Neural progenitor cell (in vitro differentiated cells): Measurements from ENCODE around the gene DCDC2. TPM values are rescaled to one million over a fixed set of nuclear protein-coding genes. Genes with fewer than 3 reads are reported as not detected.

Source experiments
- DNase-seq: peaks from one replicate; pipeline ENCODE4 v3.0.0-alpha.2; 2016; ENCODE audit warnings: low spot score
- H2AFZ ChIP-seq: fragments of 200-600 bp; sonication (generic); replicated peaks from 2 replicates; pipeline ENCODE4 v1.6.1; 2016; ENCODE audit warnings: antibody characterized with exemption
- H3F3A ChIP-seq: fragments of 200-600 bp; sonication (generic); 2 replicates; pipeline ENCODE4 v1.6.1; 2016; ENCODE audit warnings: antibody characterized with exemption, low read depth
- H3K27ac ChIP-seq: fragments of 200-600 bp; sonication (generic); 2 replicates; pipeline ENCODE4 v1.5.1; 2016; ENCODE audit warnings: mild to moderate bottlenecking
- H3K27me3 ChIP-seq: fragments of 200-600 bp; sonication (generic); 2 replicates; pipeline ENCODE4 v1.6.1; 2016; ENCODE audit warnings: mild to moderate bottlenecking, moderate library complexity
- H3K36me3 ChIP-seq: fragments of 200-600 bp; sonication (generic); 2 replicates; pipeline ENCODE4 v1.5.1; 2016
- H3K4me1 ChIP-seq: fragments of 200-600 bp; sonication (generic); 2 replicates; pipeline ENCODE4 v1.6.1; 2016; ENCODE audit warnings: mixed run types
- H3K4me2 ChIP-seq: fragments of 200-600 bp; sonication (generic); 2 replicates; pipeline ENCODE4 v1.6.1; 2016
- H3K4me3 ChIP-seq: fragments of 200-600 bp; sonication (generic); 2 replicates; pipeline ENCODE4 v1.5.1; 2016
- H3K79me2 ChIP-seq: fragments of 200-600 bp; sonication (generic); 2 replicates; pipeline ENCODE4 v1.6.1; 2016; ENCODE audit warnings: low read depth
- H3K9ac ChIP-seq: fragments of 200-600 bp; sonication (generic); 2 replicates; pipeline ENCODE4 v1.6.1; 2016
- H3K9me3 ChIP-seq: fragments of 200-600 bp; sonication (generic); 2 replicates; pipeline ENCODE4 v1.5.1; 2016; ENCODE audit warnings: low read depth
- H4K20me1 ChIP-seq: fragments of 200-600 bp; sonication (generic); 2 replicates; pipeline ENCODE4 v1.6.1; 2016; ENCODE audit warnings: low read depth
- H3K27ac Mint-ChIP-seq: 3 replicates; pipeline ENCODE4 v1.8.0; 2021; ENCODE audit warnings: mixed read lengths
- H3K27me3 Mint-ChIP-seq: 2 replicates; pipeline ENCODE4 v1.8.0; 2022; ENCODE audit warnings: low read depth, mild to moderate bottlenecking, inconsistent platforms, moderate library complexity, mixed read lengths; ENCODE audit not compliant: insufficient read depth
- H3K36me3 Mint-ChIP-seq: 3 replicates; pipeline ENCODE4 v1.8.0; 2021; ENCODE audit warnings: mixed read lengths
- H3K4me1 Mint-ChIP-seq: 3 replicates; pipeline ENCODE4 v1.8.0; 2021; ENCODE audit warnings: mixed read lengths
- H3K4me3 Mint-ChIP-seq: 3 replicates; pipeline ENCODE4 v1.8.0; 2021; ENCODE audit warnings: mild to moderate bottlenecking, moderate library complexity, mixed read lengths
- H3K9me3 Mint-ChIP-seq: 3 replicates; pipeline ENCODE4 v1.8.0; 2020; ENCODE audit warnings: mixed read lengths
- EZH2 ChIP-seq: fragments of 200-600 bp; sonication (generic); IDR thresholded peaks from 2 replicates; pipeline ENCODE4 v1.6.1; 2017; ENCODE audit warnings: antibody characterized with exemption, mild to moderate bottlenecking, moderate library complexity
- EZH2phosphoT487 ChIP-seq: fragments of 200-600 bp; sonication (generic); IDR thresholded peaks from 2 replicates; pipeline ENCODE4 v1.6.1; 2017; ENCODE audit warnings: antibody characterized with exemption
- total RNA-seq: library from RNA; depleted of rRNA; stranded (reverse); fragments of >200 nt; gene quantifications from 2 replicates; pipeline ENCODE4 v1.2.3, GENCODE V29; 2015; ENCODE audit warnings: low replicate concordance
- TF ChIP-seq, protein P1 (sequence below): fragments of 200-600 bp; sonication (generic); IDR thresholded peaks from 2 replicates; pipeline ENCODE4 v1.5.1; 2017; ENCODE audit warnings: antibody characterized with exemption, mild to moderate bottlenecking

Gene DCDC2
- total RNA-seq = not detected in 2 replicates

DNA sequence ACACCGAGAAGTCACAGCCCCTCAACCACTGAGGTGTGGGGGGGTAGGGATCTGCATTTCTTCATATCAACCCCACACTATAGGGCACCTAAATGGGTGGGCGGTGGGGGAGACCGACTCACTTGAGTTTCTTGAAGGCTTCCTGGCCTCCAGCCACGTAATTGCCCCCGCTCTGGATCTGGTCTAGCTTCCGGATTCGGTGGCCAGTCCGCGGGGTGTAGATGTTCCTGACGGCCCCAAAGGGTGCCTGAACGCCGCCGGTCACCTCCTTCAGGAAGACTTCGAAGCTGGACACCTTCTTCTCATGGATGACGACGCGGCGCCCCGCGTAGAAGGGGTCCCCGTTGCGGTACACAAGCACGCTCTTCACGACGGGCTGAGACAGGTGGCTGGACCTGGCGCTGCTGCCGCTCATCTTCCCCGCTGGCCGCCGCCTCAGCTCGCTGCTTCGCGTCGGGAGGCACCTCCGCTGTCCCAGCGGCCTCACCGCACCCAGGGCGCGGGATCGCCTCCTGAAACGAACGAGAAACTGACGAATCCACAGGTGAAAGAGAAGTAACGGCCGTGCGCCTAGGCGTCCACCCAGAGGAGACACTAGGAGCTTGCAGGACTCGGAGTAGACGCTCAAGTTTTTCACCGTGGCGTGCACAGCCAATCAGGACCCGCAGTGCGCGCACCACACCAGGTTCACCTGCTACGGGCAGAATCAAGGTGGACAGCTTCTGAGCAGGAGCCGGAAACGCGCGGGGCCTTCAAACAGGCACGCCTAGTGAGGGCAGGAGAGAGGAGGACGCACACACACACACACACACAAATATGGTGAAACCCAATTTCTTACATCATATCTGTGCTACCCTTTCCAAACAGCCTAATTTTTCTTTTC, at the start of gene DCDC2:
Gene DCDC2, minus strand, starts transcription at position 724 of the 883 bp plus-strand sequence. Its CDS starts 309 bp downstream, at position 415.
- Mint-ChIP-seq H3K9me3 (peaks cover 3% of the 10 kb centered on the region), H3K27ac (no peak within 1 kb of the TSS), H3K4me1 (peaks cover 12% of the 10 kb centered on the region), H3K36me3 (no peaks in the 10 kb centered on the region), H3K27me3 (peaks cover 3% of the 10 kb centered on the region), H3K4me3 (peak within 1 kb of the TSS; percentile 66)
- H3K9me3 ChIP-seq = no peaks in the 10 kb centered on the region
- H3K27ac ChIP-seq = no peak within 1 kb of the TSS
- H3K79me2 ChIP-seq = no peaks in the 10 kb centered on the region
- no peaks in the 10 kb centered on the region for H3K36me3 ChIP-seq
- no peak within 1 kb of the TSS for H3K4me2 ChIP-seq
- DNase-seq = peak; percentile 6
- H3F3A ChIP-seq = peaks cover 18% of the 10 kb centered on the region
- peaks cover 6% of the 10 kb centered on the region for H3K4me1 ChIP-seq
- TF ChIP-seq, protein P1, sequence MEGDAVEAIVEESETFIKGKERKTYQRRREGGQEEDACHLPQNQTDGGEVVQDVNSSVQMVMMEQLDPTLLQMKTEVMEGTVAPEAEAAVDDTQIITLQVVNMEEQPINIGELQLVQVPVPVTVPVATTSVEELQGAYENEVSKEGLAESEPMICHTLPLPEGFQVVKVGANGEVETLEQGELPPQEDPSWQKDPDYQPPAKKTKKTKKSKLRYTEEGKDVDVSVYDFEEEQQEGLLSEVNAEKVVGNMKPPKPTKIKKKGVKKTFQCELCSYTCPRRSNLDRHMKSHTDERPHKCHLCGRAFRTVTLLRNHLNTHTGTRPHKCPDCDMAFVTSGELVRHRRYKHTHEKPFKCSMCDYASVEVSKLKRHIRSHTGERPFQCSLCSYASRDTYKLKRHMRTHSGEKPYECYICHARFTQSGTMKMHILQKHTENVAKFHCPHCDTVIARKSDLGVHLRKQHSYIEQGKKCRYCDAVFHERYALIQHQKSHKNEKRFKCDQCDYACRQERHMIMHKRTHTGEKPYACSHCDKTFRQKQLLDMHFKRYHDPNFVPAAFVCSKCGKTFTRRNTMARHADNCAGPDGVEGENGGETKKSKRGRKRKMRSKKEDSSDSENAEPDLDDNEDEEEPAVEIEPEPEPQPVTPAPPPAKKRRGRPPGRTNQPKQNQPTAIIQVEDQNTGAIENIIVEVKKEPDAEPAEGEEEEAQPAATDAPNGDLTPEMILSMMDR = no peak
- TF ChIP-seq EZH2 (no peak), EZH2phosphoT487 (no peak)
- H2AFZ ChIP-seq = no peak within 1 kb of the TSS
- H3K27me3 ChIP-seq = no peaks in the 10 kb centered on the region
- no peak within 1 kb of the TSS for H3K9ac ChIP-seq
- no peak within 1 kb of the TSS for H3K4me3 ChIP-seq
- H4K20me1 ChIP-seq = no peaks in the 10 kb centered on the region

DNA sequence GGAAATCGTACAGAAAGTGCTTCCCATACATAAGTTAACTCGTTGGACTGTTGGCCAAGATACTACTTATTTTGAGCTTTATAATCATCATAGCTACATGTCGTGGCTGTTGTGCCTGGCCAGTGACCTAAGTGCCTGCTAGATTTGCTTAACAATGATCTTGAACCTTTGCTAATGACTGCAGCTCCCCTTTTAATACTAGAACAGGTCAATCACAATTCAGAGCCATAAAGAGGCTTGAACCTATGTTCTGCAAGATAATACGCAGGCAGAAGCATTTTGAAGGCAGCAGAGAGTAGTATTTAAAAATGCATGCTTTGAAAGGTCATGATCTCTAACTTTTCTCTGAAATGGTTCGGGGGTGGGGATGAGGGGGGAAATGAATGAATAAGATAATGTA, 47.4 kb upstream of the DCDC2 start:
- peaks cover 9% of the 10 kb centered on the region for H4K20me1 ChIP-seq
- H3K4me2 ChIP-seq = no peak overlapping the region
- Mint-ChIP-seq H3K4me3 (no peak overlapping the region), H3K9me3 (no peaks in the 10 kb centered on the region), H3K27ac (no peak overlapping the region), H3K4me1 (peaks cover 23% of the 10 kb centered on the region), H3K27me3 (peaks cover 5% of the 10 kb centered on the region), H3K36me3 (peaks cover 6% of the 10 kb centered on the region)
- DNase-seq = no peak
- no peak for TF ChIP-seq EZH2phosphoT487
- TF ChIP-seq, protein P1 = no peak
- no peak for TF ChIP-seq EZH2
- H3K4me1 ChIP-seq = peaks cover 17% of the 10 kb centered on the region
- H3K9ac ChIP-seq = no peak overlapping the region
- peaks cover under 1% of the 10 kb centered on the region for H3K27me3 ChIP-seq
- H3K4me3 ChIP-seq = no peak overlapping the region
- no peaks in the 10 kb centered on the region for H3K9me3 ChIP-seq
- no peak overlapping the region for H3K27ac ChIP-seq
- no peak overlapping the region for H2AFZ ChIP-seq
- peaks cover 11% of the 10 kb centered on the region for H3K36me3 ChIP-seq
- H3K79me2 ChIP-seq = peaks cover 33% of the 10 kb centered on the region
- H3F3A ChIP-seq = peaks cover 13% of the 10 kb centered on the region

DNA sequence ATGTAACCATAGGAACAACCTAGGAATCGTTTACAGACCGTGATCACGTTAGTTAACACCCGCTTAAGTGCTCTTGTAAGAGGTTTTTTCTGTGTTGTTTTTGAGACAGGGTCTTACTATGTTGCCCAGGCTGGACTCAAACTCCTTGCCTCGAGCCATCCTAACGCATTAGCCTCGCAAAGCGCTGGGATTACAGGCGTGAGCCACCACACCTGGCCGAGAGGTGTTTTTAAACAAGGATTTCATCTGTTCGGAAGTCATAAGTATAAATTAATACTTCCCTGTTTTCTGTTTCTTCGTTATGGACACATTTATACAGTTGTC, 45.6 kb upstream of the DCDC2 start:
- Histone ChIP-seq H3K9ac (peak overlapping the region; percentile 58), H3F3A (peaks cover 16% of the 10 kb centered on the region), H4K20me1 (peaks cover 6% of the 10 kb centered on the region), H3K4me2 (peak overlapping the region; percentile 85), H3K4me3 (peak overlapping the region; percentile 88), H3K79me2 (peaks cover 30% of the 10 kb centered on the region), H3K27me3 (peaks cover 11% of the 10 kb centered on the region), H3K9me3 (no peaks in the 10 kb centered on the region), H3K4me1 (peaks cover 17% of the 10 kb centered on the region), H2AFZ (peak overlapping the region; percentile 87), H3K36me3 (no peaks in the 10 kb centered on the region), H3K27ac (no peak overlapping the region)
- Mint-ChIP-seq H3K4me3 (peak overlapping the region; percentile 98), H3K9me3 (no peaks in the 10 kb centered on the region), H3K4me1 (peaks cover 25% of the 10 kb centered on the region), H3K27ac (peak overlapping the region; percentile 86), H3K36me3 (peaks cover 2% of the 10 kb centered on the region), H3K27me3 (peaks cover 14% of the 10 kb centered on the region)
- TF ChIP-seq EZH2 = no peak
- TF ChIP-seq, protein P1 = no peak
- TF ChIP-seq EZH2phosphoT487 = no peak
- no peak for DNase-seq
